ENCODE data around the gene UQCC5.

DNA sequence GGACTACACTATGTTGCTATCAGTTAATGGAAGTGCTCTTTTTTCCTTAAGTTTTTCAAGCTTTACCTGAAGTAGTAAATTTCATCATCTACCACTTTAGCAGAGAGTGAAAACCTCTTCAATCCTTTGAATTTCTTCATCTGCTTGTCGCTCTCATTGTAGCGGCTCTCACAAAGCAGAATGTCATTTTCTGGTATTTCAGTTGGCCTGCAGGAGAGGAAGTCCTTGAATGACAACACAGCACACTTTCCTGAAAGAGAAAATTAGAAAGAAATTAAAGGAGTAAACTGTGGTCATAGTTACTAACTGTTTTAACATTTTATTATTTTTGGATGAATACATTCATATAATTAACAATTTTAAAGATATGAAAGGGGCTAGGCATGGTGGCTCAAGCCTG lies 27.6 kb downstream of the UQCC5 start:
- no peak for TF ChIP-seq POLR2AphosphoS5 (IDR thresholded peaks at IDR 0.05)
- TF ChIP-seq, protein P1, sequence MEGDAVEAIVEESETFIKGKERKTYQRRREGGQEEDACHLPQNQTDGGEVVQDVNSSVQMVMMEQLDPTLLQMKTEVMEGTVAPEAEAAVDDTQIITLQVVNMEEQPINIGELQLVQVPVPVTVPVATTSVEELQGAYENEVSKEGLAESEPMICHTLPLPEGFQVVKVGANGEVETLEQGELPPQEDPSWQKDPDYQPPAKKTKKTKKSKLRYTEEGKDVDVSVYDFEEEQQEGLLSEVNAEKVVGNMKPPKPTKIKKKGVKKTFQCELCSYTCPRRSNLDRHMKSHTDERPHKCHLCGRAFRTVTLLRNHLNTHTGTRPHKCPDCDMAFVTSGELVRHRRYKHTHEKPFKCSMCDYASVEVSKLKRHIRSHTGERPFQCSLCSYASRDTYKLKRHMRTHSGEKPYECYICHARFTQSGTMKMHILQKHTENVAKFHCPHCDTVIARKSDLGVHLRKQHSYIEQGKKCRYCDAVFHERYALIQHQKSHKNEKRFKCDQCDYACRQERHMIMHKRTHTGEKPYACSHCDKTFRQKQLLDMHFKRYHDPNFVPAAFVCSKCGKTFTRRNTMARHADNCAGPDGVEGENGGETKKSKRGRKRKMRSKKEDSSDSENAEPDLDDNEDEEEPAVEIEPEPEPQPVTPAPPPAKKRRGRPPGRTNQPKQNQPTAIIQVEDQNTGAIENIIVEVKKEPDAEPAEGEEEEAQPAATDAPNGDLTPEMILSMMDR (IDR thresholded peaks at IDR 0.05; ENCODE audit: poor library complexity, severe bottlenecking) = no peak
- no peak for TF ChIP-seq EZH2 (IDR thresholded peaks at IDR 0.05; ENCODE audit: borderline replicate concordance, insufficient read depth, low read length, poor library complexity, severe bottlenecking)
- TF ChIP-seq, protein P2, sequence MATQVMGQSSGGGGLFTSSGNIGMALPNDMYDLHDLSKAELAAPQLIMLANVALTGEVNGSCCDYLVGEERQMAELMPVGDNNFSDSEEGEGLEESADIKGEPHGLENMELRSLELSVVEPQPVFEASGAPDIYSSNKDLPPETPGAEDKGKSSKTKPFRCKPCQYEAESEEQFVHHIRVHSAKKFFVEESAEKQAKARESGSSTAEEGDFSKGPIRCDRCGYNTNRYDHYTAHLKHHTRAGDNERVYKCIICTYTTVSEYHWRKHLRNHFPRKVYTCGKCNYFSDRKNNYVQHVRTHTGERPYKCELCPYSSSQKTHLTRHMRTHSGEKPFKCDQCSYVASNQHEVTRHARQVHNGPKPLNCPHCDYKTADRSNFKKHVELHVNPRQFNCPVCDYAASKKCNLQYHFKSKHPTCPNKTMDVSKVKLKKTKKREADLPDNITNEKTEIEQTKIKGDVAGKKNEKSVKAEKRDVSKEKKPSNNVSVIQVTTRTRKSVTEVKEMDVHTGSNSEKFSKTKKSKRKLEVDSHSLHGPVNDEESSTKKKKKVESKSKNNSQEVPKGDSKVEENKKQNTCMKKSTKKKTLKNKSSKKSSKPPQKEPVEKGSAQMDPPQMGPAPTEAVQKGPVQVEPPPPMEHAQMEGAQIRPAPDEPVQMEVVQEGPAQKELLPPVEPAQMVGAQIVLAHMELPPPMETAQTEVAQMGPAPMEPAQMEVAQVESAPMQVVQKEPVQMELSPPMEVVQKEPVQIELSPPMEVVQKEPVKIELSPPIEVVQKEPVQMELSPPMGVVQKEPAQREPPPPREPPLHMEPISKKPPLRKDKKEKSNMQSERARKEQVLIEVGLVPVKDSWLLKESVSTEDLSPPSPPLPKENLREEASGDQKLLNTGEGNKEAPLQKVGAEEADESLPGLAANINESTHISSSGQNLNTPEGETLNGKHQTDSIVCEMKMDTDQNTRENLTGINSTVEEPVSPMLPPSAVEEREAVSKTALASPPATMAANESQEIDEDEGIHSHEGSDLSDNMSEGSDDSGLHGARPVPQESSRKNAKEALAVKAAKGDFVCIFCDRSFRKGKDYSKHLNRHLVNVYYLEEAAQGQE (IDR thresholded peaks at IDR 0.05; ENCODE audit: borderline replicate concordance) = no peak
- TF ChIP-seq SMC3 (conservative IDR thresholded peaks at IDR 0.05; ENCODE audit: poor library complexity) = no peak
